GM18873 (cell line): Measurements from ENCODE around the gene RIIAD1.
"Not testable (repeated sequence)": the region's sequence is repeated elsewhere in the genome, so short reads cannot be mapped to it uniquely, and the experiment has no call there.

Experiments used
- ATAC-seq: cut with Tn5 transposase; IDR thresholded peaks from one replicate; pipeline ENCODE4 v1.9.1; 2021; ENCODE audit warnings: mild to moderate bottlenecking, moderate library complexity, moderate number of reproducible peaks; ENCODE audit not compliant: unreplicated experiment, low FRiP score

RIIAD1 gene

GRCh38 chr1:151729966-151730291 lies 8.6 kb downstream of the RIIAD1 start:
- no peak for ATAC-seq

GRCh38 chr1:151733126-151733525 lies 11.8 kb downstream of the RIIAD1 start:
- ATAC-seq = no peak

DNA sequence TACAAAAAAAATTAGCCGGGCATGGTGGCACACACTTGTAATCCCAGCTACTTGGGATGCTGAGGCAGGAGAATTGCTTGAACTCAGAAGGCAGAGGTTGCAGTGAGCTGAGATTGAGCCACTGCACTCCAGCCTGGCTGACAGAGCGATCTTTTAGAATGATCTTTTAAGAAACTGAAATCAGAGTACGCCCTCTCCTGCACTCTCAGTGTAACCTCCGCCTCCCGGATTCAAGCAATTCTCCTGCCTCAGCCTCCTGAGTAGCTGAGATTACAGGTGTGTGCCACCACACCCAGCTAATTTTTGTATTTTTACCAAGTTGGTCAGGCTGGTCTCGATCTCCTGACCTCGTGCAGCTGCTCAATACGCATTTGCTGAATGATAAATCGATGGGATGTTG lies 12.7 kb downstream of the RIIAD1 start:
- ATAC-seq = not testable (repeated sequence)

GRCh38 chr1:151737026-151737425 lies 15.7 kb downstream of the RIIAD1 start:
- no peak for ATAC-seq

- no peak for ATAC-seq
Observed at GRCh38 chr1:151737479-151737878, 16.2 kb downstream of the RIIAD1 start.

GRCh38 chr1:151739590-151740355 lies 18.5 kb downstream of the RIIAD1 start:
- no peak for ATAC-seq

GRCh38 chr1:151741516-151741915 lies 20.2 kb downstream of the RIIAD1 start:
- ATAC-seq = no peak

GRCh38 chr1:151756291-151756690 lies 35.0 kb downstream of the RIIAD1 start:
- no peak for ATAC-seq

DNA sequence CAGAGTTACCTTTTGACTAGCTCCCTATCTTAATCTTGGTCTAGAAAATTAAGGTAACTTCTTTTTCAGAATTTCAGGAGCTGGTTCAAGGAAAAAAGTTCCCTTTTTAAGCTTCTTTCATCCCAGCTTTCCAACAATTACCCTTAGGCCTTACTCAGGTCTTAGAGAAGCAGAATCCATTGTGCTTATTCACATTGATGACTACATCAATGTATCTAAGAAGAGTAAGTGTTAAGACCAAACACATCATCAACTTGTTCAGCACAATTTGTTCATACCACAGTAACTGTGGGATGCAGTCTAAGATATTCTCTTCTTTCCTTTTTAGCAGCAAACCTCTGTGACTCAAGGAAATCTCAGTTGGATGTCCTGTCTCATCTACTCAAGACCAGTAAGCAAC lies 37.9 kb downstream of the RIIAD1 start:
- no peak for ATAC-seq

- ATAC-seq = no peak
Observed at GRCh38 chr1:151760597-151761385, 39.5 kb downstream of the RIIAD1 start.

DNA sequence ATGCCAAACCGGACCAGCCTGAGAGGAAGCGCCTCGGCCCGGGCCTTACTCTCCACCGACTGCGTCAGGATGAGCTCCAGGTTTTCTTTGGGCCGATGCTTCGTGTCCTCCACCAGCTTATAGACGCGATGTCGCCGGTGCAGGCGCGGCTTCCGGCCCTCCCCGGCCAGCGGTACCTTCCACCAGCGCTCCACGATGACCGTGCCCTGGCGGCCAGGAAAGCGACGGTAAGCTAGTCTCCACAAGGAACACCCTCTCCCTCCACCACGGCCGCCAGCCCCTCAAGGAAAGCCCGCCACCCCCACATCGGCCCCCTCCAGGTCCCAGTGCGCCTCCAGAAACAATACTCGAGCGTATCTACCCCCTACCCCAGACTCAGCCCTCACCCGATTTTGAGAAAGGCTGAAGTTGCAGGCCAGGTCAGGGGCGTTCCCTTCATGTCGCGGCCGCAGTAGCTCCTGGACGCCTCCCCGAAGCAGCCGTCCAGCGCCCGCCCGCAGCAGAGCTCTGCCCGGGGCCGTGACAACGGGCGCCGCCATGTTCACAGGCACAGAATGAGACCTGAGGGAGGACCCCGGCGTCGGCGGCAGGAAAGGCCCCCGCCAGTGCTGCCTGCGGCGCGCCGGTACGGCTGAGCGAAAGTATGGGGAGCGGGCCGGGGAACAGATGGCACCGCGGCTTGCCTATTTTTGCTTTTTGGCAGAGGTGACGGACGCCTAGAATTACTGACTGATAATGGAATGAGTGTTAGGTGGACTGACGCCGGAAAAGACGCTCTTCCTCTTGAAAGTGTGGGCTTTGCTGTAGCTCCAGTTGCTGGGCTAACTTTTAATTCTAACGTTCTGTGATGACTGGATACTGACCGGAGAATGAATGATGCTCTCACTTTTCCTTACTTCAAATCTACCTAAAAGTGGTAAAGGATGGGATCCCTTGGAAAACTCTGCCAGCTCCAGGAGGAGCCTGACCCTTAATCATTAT lies 41.9 kb downstream of the RIIAD1 start, which contains the start of gene MRPL9:
Gene MRPL9, minus strand, starts transcription at position 556 of the 981 bp plus-strand sequence. Its CDS starts 17 bp downstream, at position 539.
- peak; percentile 77 for ATAC-seq

DNA sequence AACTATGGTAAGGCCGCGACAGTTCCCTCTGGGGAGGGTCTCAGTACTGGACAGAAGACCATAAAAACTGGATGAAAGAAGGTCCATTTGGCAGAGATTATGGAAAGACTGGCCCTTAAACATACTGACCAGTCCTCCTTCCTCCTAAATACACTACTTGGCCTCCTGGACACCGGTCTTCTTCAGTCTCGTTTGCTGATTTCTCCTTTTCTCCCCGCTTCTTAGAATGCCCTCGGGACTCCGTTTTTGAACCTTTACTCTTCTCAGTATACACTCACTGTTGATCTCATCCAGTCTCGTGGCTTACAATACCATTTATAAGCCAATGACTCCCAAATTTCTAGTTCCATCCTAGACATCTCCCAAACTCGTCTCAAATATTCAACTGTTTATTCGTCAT lies 42.7 kb downstream of the RIIAD1 start:
- ATAC-seq = no peak

DNA sequence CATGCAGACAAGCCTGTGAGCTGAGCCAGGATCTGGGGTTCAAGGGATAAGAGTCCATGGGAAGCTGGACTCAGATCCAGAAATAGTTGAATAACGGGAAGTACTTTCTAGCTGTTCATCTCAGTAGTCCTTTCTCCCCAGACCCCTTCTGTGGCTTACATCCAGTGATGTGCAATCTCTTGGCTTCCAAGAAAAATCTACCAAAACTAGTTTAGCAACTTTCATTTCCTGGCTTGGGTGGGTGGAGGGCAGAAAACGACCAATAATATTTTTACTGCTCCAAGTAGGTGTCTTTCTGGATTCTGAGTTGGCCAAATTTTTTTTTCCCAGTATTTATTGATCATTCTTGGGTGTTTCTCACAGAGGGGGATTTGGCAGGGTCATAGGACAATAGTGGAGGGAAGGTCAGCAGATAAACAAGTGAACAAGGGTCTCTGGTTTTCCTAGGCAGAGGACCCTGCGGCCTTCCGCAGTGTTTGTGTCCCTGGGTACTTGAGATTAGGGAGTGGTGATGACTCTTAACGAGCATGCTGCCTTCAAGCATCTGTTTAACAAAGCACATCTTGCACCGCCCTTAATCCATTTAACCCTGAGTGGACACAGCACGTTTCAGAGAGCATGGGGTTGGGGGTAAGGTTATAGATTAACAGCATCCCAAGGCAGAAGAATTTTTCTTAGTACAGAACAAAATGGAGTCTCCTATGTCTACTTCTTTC lies 47.2 kb downstream of the RIIAD1 start:
- not testable (repeated sequence) for ATAC-seq

DNA sequence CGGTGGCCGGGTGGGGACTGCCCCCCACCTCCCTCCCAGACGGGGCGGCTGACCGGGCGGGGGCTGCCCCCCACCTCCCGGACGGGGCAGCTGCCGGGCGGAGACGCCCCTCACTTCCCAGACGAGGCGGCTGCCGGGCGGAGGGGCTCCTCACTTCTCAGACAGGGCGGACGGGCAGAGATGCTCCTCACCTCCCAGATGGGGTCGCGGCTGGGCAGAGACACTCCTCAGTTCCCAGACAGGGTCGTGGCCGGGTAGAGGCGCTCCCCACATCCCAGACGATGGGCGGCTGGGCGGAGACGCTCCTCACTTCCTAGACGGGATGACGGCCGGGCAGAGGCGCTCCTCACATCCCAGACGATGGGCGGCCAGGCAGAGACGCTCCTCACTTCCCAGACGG lies 47.9 kb downstream of the RIIAD1 start:
- ATAC-seq = not testable (repeated sequence)

DNA sequence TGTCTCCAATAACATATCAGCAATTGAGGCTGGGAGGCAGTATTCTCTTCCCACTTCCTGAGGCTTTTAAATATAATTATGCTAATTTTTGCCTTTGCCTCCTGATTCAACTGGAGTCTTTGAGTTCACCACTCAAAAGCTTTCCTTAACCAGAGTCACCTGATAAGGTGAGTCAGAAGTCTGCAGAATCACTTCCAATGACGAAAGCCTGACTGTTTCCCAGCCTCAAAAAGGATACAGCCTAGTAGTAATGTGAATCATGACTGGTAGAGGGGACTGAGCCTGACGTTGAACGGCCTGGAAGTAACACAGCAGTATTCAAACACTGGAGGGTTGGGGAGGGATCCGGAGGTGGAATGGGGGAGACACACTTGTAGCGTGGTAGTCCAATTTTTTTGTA lies 52.4 kb downstream of the RIIAD1 start:
- no peak for ATAC-seq

GRCh38 chr1:151774256-151774922 lies 53.1 kb downstream of the RIIAD1 start:
- no peak for ATAC-seq

GRCh38 chr1:151775894-151776664 lies 54.8 kb downstream of the RIIAD1 start:
- ATAC-seq = no peak

- ATAC-seq = no peak
Observed at GRCh38 chr1:151776665-151777062, 55.3 kb downstream of the RIIAD1 start.

- no peak for ATAC-seq
Observed at GRCh38 chr1:151777317-151777716, 56.0 kb downstream of the RIIAD1 start.
